HEK293 (cell line): ENCODE results near the gene PHKA2.

Source experiments
- CTCF ChIA-PET: fragments of 350-600 bp; formaldehyde crosslinking; extraction: SDS; loops from one replicate; lab custom pipeline; 2021; ENCODE audit warnings: antibody characterized with exemption; lab: Yijun Ruan, JAX
- POLR2A ChIA-PET: fragments of 300-600 bp; formaldehyde crosslinking; extraction: SDS; loops from one replicate; lab custom pipeline; 2020; ENCODE audit warnings: antibody characterized with exemption, inconsistent platforms; lab: Yijun Ruan, JAX
- H3K27ac ChIP-seq: fragments of 200-500 bp; sonication (Bioruptor generic); 2 replicates; pipeline ENCODE4 v1.5.1; 2014; ENCODE audit warnings: low read depth, low read length, control low read depth, inconsistent platforms; ENCODE audit errors: extremely low read depth
- H3K36me3 ChIP-seq, 2 experiments: fragments of 200-500 bp in 1 of 2; sonication (Bioruptor generic) in 1 of 2; 1 replicate in 1 of 2; 2 replicates in 1 of 2; pipeline ENCODE4 v1.5.1; 2014 to 2017; ENCODE audit warnings: inconsistent platforms in 2 of 2, low read length in 2 of 2; ENCODE audit not compliant: control insufficient read depth in 2 of 2, insufficient read depth in 1 of 2
- H3K4me1 ChIP-seq: fragments of 200-500 bp; sonication (Bioruptor generic); 2 replicates; pipeline ENCODE4 v1.5.1; 2014; ENCODE audit warnings: mild to moderate bottlenecking, low read length, inconsistent platforms; ENCODE audit not compliant: control insufficient read depth, insufficient read depth
- H3K4me3 ChIP-seq: 2 replicates; pipeline ENCODE4 v1.5.1; 2011; ENCODE audit warnings: low read depth, mild to moderate bottlenecking, control low read depth, low read length, moderate library complexity
- H3K9me3 ChIP-seq: fragments of 200-500 bp; sonication (Bioruptor generic); 2 replicates; pipeline ENCODE4 v1.5.1; 2014; ENCODE audit warnings: low read depth, low read length, inconsistent platforms; ENCODE audit not compliant: control insufficient read depth, insufficient read depth
- PRDM1 ChIP-seq: fragments of 450-650 bp; formaldehyde crosslinking; IDR thresholded peaks from 2 replicates; pipeline ENCODE4; 2016; ENCODE audit warnings: missing biosample characterization, missing genetic modification characterization
- TRIM28 ChIP-seq: IDR thresholded peaks from 2 replicates; pipeline ENCODE4 v1.6.1; 2011; ENCODE audit warnings: low read length, control low read depth, borderline replicate concordance
- WT1 ChIP-seq: fragments of 450-650 bp; formaldehyde crosslinking; IDR thresholded peaks from 2 replicates; pipeline ENCODE4 v1.5.1; 2016; ENCODE audit warnings: missing biosample characterization, missing genetic modification characterization
- ZBTB17 ChIP-seq: fragments of 450-650 bp; formaldehyde crosslinking; IDR thresholded peaks from 2 replicates; pipeline ENCODE4 v1.5.1; 2016; ENCODE audit warnings: missing biosample characterization, missing genetic modification characterization
- ZBTB7A ChIP-seq: fragments of 450-650 bp; formaldehyde crosslinking; IDR thresholded peaks from 2 replicates; pipeline ENCODE4 v1.5.1; 2016; ENCODE audit warnings: low read depth, missing biosample characterization, missing genetic modification characterization
- ZFP41 ChIP-seq: fragments of 450-650 bp; formaldehyde crosslinking; IDR thresholded peaks from 2 replicates; pipeline ENCODE4 v1.5.1; 2016; ENCODE audit warnings: missing biosample characterization, missing genetic modification characterization, borderline replicate concordance
- ZNF132 ChIP-seq: fragments of 450-650 bp; formaldehyde crosslinking; IDR thresholded peaks from 2 replicates; pipeline ENCODE4 v1.5.1; 2017; ENCODE audit warnings: missing biosample characterization, missing genetic modification characterization, borderline replicate concordance
- ZNF202 ChIP-seq: fragments of 450-650 bp; formaldehyde crosslinking; IDR thresholded peaks from 2 replicates; pipeline ENCODE4 v1.5.1; 2016; ENCODE audit warnings: missing biosample characterization, missing genetic modification characterization, borderline replicate concordance
- ZNF248 ChIP-seq: fragments of 450-650 bp; formaldehyde crosslinking; IDR thresholded peaks from 2 replicates; pipeline ENCODE4 v1.5.1; 2017; ENCODE audit warnings: missing biosample characterization, missing genetic modification characterization
- ZNF350 ChIP-seq: fragments of 450-650 bp; formaldehyde crosslinking; IDR thresholded peaks from 2 replicates; pipeline ENCODE4 v1.5.0; 2017; ENCODE audit warnings: missing biosample characterization, mild to moderate bottlenecking, missing genetic modification characterization
- ZNF354C ChIP-seq: fragments of 450-650 bp; formaldehyde crosslinking; IDR thresholded peaks from 2 replicates; pipeline ENCODE4 v1.5.1; 2016; ENCODE audit warnings: missing biosample characterization, missing genetic modification characterization, low read depth, borderline replicate concordance
- ZNF394 ChIP-seq: fragments of 450-650 bp; formaldehyde crosslinking; IDR thresholded peaks from 2 replicates; pipeline ENCODE4 v1.5.1; 2016; ENCODE audit warnings: missing biosample characterization, missing genetic modification characterization, mild to moderate bottlenecking, moderate library complexity, borderline replicate concordance
- ZNF548 ChIP-seq: fragments of 450-650 bp; formaldehyde crosslinking; IDR thresholded peaks from 2 replicates; pipeline ENCODE4 v1.5.1; 2016; ENCODE audit warnings: missing biosample characterization, missing genetic modification characterization
- ZNF558 ChIP-seq: fragments of 450-650 bp; formaldehyde crosslinking; IDR thresholded peaks from 2 replicates; pipeline ENCODE4 v1.5.1; 2016; ENCODE audit warnings: missing biosample characterization, missing genetic modification characterization
- ZNF585B ChIP-seq: fragments of 450-650 bp; formaldehyde crosslinking; IDR thresholded peaks from 2 replicates; pipeline ENCODE4 v1.5.1; 2016; ENCODE audit warnings: missing biosample characterization, missing genetic modification characterization
- ZNF623 ChIP-seq: fragments of 450-650 bp; formaldehyde crosslinking; IDR thresholded peaks from 2 replicates; pipeline ENCODE4 v1.5.1; 2016; ENCODE audit warnings: missing biosample characterization, missing genetic modification characterization
- ZNF624 ChIP-seq: fragments of 450-650 bp; formaldehyde crosslinking; IDR thresholded peaks from 2 replicates; pipeline ENCODE4 v1.5.1; 2017; ENCODE audit warnings: missing biosample characterization, missing genetic modification characterization
- ZNF654 ChIP-seq: fragments of 450-650 bp; formaldehyde crosslinking; IDR thresholded peaks from 2 replicates; pipeline ENCODE4 v1.5.1; 2016; ENCODE audit warnings: low read depth, missing biosample characterization, missing genetic modification characterization
- ZNF658 ChIP-seq: fragments of 450-650 bp; formaldehyde crosslinking; IDR thresholded peaks from 2 replicates; pipeline ENCODE4; 2016; ENCODE audit warnings: missing biosample characterization, missing genetic modification characterization
- ZNF837 ChIP-seq: fragments of 450-650 bp; formaldehyde crosslinking; IDR thresholded peaks from 2 replicates; pipeline ENCODE4 v1.5.1; 2016; ENCODE audit warnings: missing biosample characterization, missing genetic modification characterization
- TF ChIP-seq, protein P1 (sequence below): fragments of 450-650 bp; formaldehyde crosslinking; IDR thresholded peaks from 2 replicates; pipeline ENCODE4 v1.5.1; 2016; ENCODE audit warnings: missing biosample characterization, missing genetic modification characterization
- TF ChIP-seq, protein P2 (sequence below): fragments of 450-650 bp; formaldehyde crosslinking; IDR thresholded peaks from 2 replicates; pipeline ENCODE4 v1.5.1; 2017; ENCODE audit warnings: missing biosample characterization, missing genetic modification characterization
- TF ChIP-seq, protein P3 (sequence below): fragments of 450-650 bp; formaldehyde crosslinking; IDR thresholded peaks from 2 replicates; pipeline ENCODE4 v1.5.1; 2016; ENCODE audit warnings: missing biosample characterization, missing genetic modification characterization, low read depth
- TF ChIP-seq, protein P4 (sequence below): fragments of 450-650 bp; formaldehyde crosslinking; IDR thresholded peaks from 2 replicates; pipeline ENCODE4 v1.5.1; 2016; ENCODE audit warnings: missing biosample characterization, missing genetic modification characterization
- TF ChIP-seq, protein P5 (sequence below): fragments of 450-650 bp; formaldehyde crosslinking; IDR thresholded peaks from 2 replicates; pipeline ENCODE4 v1.5.1; 2016; ENCODE audit warnings: missing biosample characterization, missing genetic modification characterization
- TF ChIP-seq, protein P6 (sequence below): fragments of 450-650 bp; formaldehyde crosslinking; IDR thresholded peaks from 2 replicates; pipeline ENCODE4 v1.5.1; 2017; ENCODE audit warnings: missing biosample characterization, missing genetic modification characterization
- TF ChIP-seq, protein P7 (sequence below): fragments of 450-650 bp; formaldehyde crosslinking; IDR thresholded peaks from 2 replicates; pipeline ENCODE4 v1.5.1; 2016; ENCODE audit warnings: missing biosample characterization, missing genetic modification characterization

The PHKA2 gene

DNA sequence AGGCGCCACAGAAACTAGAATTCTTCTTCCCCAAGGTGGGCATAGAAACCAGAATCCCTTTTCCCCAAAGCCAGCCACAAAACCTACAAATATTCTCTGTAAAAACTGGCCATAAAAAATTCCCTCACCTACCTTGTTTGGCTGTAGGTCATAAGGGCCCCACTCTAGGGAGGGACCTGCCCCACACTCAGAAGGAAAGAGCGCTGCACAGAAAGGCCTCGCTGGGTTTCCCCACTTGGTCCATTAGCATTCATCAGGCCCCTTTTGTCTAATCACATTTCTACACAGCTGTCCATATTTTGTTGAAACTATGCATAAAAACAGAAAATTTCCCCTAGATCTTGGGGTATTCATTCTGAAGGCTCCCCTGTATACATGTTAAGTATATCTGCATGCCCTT lies 54.1 kb downstream of the PHKA2 start:
- H3K27ac ChIP-seq = no peak overlapping the region
- peaks cover 0 to 43% of the 10 kb centered on the region in 2 experiments; a peak in 1 of 3 replicates for H3K36me3 ChIP-seq
- POLR2A ChIA-PET = no interaction called here
- H3K4me1 ChIP-seq = no peaks in the 10 kb centered on the region
- H3K4me3 ChIP-seq = no peak overlapping the region
- H3K9me3 ChIP-seq = no peaks in the 10 kb centered on the region
- CTCF ChIA-PET = interaction anchor here (0.7 kb wide), 1 partner anchor 547 kb away, joined by 3 read pairs; no protein-coding TSS in a partner anchor
- TF ChIP-seq, protein P1, sequence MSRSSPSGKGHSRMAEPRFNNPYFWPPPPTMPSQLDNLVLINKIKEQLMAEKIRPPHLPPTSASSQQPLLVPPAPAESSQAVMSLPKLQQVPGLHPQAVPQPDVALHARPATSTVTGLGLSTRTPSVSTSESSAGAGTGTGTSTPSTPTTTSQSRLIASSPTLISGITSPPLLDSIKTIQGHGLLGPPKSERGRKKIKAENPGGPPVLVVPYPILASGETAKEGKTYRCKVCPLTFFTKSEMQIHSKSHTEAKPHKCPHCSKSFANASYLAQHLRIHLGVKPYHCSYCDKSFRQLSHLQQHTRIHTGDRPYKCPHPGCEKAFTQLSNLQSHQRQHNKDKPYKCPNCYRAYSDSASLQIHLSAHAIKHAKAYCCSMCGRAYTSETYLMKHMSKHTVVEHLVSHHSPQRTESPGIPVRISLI (tag by site-specific recombination) = no peak
- no peak for TF ChIP-seq WT1 (tag by site-specific recombination)
- TF ChIP-seq ZNF248 (tag by site-specific recombination) = no peak
- TF ChIP-seq ZNF585B (tag by site-specific recombination) = no peak
- TF ChIP-seq ZNF354C = no peak
- TF ChIP-seq, protein P2, sequence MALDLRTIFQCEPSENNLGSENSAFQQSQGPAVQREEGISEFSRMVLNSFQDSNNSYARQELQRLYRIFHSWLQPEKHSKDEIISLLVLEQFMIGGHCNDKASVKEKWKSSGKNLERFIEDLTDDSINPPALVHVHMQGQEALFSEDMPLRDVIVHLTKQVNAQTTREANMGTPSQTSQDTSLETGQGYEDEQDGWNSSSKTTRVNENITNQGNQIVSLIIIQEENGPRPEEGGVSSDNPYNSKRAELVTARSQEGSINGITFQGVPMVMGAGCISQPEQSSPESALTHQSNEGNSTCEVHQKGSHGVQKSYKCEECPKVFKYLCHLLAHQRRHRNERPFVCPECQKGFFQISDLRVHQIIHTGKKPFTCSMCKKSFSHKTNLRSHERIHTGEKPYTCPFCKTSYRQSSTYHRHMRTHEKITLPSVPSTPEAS (tag by site-specific recombination) = no peak
- no peak for TF ChIP-seq TRIM28
- no peak for TF ChIP-seq ZNF350 (tag by site-specific recombination)
- no peak for TF ChIP-seq ZFP41 (tag by site-specific recombination)
- TF ChIP-seq, protein P3, sequence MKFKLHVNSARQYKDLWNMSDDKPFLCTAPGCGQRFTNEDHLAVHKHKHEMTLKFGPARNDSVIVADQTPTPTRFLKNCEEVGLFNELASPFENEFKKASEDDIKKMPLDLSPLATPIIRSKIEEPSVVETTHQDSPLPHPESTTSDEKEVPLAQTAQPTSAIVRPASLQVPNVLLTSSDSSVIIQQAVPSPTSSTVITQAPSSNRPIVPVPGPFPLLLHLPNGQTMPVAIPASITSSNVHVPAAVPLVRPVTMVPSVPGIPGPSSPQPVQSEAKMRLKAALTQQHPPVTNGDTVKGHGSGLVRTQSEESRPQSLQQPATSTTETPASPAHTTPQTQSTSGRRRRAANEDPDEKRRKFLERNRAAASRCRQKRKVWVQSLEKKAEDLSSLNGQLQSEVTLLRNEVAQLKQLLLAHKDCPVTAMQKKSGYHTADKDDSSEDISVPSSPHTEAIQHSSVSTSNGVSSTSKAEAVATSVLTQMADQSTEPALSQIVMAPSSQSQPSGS (tag by site-specific recombination) = no peak
- no peak for TF ChIP-seq ZNF623 (tag by site-specific recombination)
- TF ChIP-seq ZNF658 = no peak
- TF ChIP-seq ZNF394 (tag by site-specific recombination) = no peak
- no peak for TF ChIP-seq ZBTB17 (tag by site-specific recombination)
- TF ChIP-seq ZNF654 (tag by site-specific recombination) = no peak
- no peak for TF ChIP-seq ZNF202 (tag by site-specific recombination)
- TF ChIP-seq ZNF132 (tag by site-specific recombination) = no peak

DNA sequence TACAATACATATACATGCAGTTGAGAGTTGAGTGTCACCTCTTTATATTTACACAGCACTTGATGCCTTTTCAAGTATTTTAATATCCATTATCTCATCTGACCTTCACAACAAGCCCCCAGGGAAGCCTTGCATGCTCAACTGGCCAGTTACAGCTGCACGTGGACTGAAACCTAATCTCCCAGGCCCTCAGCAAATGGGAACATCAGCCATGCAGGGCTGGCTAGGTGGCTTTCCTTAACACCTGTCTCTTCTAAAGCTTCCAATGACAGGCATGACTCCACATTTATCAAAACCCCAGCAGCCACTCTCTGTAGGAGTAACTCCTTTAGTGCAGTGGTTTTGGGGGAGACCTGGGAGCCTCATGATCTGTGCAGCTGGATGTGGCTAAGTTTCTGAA lies 56.4 kb downstream of the PHKA2 start:
- Histone ChIP-seq H3K36me3 (peaks cover 0 to 50% of the 10 kb centered on the region in 2 experiments; a peak in 1 of 3 replicates), H3K9me3 (no peaks in the 10 kb centered on the region), H3K27ac (no peak overlapping the region), H3K4me1 (no peaks in the 10 kb centered on the region), H3K4me3 (no peak overlapping the region)
- CTCF ChIA-PET = interaction anchor here (0.5 to 0.7 kb wide), 4 partner anchors 77 to 537 kb away, joined by 3 to 5 read pairs (median 4); no protein-coding TSS in a partner anchor
- no peak for TF ChIP-seq ZNF548 (tag by site-specific recombination)
- TF ChIP-seq, protein P4, sequence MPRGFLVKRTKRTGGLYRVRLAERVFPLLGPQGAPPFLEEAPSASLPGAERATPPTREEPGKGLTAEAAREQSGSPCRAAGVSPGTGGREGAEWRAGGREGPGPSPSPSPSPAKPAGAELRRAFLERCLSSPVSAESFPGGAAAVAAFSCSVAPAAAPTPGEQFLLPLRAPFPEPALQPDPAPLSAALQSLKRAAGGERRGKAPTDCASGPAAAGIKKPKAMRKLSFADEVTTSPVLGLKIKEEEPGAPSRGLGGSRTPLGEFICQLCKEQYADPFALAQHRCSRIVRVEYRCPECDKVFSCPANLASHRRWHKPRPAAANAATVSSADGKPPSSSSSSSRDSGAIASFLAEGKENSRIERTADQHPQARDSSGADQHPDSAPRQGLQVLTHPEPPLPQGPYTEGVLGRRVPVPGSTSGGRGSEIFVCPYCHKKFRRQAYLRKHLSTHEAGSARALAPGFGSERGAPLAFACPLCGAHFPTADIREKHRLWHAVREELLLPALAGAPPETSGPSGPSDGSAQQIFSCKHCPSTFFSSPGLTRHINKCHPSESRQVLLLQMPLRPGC (tag by site-specific recombination) = no peak
- TF ChIP-seq PRDM1 = no peak
- TF ChIP-seq, protein P5, sequence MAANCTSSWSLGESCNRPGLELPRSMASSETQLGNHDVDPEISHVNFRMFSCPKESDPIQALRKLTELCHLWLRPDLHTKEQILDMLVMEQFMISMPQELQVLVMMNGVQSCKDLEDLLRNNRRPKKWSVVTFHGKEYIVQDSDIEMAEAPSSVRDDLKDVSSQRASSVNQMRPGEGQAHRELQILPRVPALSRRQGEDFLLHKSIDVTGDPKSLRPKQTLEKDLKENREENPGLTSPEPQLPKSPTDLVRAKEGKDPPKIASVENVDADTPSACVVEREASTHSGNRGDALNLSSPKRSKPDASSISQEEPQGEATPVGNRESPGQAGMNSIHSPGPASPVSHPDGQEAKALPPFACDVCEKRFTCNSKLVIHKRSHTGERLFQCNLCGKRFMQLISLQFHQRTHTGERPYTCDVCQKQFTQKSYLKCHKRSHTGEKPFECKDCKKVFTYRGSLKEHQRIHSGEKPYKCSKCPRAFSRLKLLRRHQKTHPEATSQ (tag by site-specific recombination) = no peak
- TF ChIP-seq ZBTB7A (tag by site-specific recombination) = no peak
- no peak for TF ChIP-seq ZNF558 (tag by site-specific recombination)
- TF ChIP-seq, protein P6, sequence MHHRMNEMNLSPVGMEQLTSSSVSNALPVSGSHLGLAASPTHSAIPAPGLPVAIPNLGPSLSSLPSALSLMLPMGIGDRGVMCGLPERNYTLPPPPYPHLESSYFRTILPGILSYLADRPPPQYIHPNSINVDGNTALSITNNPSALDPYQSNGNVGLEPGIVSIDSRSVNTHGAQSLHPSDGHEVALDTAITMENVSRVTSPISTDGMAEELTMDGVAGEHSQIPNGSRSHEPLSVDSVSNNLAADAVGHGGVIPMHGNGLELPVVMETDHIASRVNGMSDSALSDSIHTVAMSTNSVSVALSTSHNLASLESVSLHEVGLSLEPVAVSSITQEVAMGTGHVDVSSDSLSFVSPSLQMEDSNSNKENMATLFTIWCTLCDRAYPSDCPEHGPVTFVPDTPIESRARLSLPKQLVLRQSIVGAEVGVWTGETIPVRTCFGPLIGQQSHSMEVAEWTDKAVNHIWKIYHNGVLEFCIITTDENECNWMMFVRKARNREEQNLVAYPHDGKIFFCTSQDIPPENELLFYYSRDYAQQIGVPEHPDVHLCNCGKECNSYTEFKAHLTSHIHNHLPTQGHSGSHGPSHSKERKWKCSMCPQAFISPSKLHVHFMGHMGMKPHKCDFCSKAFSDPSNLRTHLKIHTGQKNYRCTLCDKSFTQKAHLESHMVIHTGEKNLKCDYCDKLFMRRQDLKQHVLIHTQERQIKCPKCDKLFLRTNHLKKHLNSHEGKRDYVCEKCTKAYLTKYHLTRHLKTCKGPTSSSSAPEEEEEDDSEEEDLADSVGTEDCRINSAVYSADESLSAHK (tag by site-specific recombination) = no peak
- TF ChIP-seq ZNF837 (tag by site-specific recombination) = no peak
- TF ChIP-seq, protein P7, sequence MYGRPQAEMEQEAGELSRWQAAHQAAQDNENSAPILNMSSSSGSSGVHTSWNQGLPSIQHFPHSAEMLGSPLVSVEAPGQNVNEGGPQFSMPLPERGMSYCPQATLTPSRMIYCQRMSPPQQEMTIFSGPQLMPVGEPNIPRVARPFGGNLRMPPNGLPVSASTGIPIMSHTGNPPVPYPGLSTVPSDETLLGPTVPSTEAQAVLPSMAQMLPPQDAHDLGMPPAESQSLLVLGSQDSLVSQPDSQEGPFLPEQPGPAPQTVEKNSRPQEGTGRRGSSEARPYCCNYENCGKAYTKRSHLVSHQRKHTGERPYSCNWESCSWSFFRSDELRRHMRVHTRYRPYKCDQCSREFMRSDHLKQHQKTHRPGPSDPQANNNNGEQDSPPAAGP (tag by site-specific recombination) = no peak
- TF ChIP-seq ZNF624 (tag by site-specific recombination) = no peak
- POLR2A ChIA-PET = no interaction called here
